ENCODE results near the gene EPHA6.
"Not testable (repeated sequence)": the region's sequence is repeated elsewhere in the genome, so short reads cannot be mapped to it uniquely, and the experiment has no call there.

The EPHA6 gene

DNA sequence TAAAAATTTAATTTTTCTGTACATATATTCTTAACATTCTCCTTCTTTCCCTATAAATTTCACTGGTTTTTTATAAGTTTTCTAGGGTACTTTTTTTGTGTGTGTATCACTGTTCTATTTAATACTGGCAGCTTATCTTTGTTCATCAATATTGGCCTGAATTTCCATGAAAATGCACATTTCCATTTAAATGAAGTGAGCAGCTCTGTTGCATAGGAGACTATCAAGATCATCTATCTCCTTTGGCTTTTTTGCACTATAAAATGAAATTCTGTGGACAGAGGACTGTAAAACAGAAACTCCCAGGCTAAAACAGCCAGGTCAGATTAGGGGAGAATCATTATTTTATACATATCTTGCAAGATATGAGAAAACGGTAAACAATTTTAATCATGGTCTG, 673.2 kb downstream of the EPHA6 start:
- no peak for DNase-seq

DNA sequence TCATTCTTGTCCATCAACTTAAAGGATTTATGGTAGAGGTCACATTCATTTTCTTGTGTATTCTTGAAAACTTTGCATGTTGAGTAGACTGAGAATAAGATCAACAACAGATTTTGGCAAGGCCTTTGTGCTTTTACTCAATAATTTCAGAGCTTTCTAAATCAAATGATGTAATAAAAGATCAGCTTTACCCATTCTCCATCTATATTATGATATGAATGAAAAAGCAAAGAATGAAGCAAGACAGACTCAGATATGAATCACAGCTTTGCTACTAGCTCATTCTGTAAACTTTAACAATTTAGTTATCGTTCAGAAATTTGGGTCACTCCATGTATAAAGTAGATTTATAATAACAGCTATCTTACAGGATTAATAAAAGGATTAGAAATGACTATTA, 674.3 kb downstream of the EPHA6 start:
- no peak for DNase-seq

DNA sequence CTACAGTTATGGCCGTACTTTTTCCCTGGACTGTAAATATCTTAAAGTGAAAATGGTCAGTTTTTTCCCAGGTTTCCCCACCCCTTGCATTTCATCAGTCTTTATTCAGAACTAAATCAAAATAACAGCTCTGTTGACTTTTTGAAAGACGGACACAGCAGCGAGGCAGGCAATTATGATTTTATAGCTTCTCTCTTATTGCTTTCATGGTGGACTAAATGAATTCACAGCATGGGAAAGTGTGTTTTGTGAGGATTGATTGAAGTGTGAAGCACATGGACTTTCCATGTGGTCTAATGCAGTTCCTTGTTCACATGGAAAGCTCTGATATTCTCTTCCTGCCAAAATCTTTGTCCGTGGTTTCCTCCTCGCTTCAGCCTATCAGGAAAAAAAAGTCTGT, 681.5 kb downstream of the EPHA6 start:
- DNase-seq = no peak

DNA sequence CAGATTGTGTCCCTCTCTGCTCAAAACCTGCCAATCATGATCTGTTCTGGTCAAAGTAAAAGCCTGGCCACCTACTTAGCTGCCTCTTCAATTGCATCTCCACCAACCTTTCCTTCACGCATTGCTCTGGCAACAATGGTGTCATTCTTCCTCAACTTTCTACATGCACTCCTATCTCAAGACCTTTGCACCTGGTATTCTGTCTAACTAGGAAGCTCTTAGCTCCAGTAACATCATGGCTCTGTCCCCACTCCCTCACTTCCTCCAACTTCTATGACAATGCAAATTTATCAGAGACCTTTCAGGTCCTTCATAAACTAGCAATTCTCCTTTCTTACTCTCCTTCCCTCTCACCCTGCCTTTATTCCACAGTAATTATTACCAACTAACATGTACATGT, 682.7 kb downstream of the EPHA6 start:
- DNase-seq = no peak

DNA sequence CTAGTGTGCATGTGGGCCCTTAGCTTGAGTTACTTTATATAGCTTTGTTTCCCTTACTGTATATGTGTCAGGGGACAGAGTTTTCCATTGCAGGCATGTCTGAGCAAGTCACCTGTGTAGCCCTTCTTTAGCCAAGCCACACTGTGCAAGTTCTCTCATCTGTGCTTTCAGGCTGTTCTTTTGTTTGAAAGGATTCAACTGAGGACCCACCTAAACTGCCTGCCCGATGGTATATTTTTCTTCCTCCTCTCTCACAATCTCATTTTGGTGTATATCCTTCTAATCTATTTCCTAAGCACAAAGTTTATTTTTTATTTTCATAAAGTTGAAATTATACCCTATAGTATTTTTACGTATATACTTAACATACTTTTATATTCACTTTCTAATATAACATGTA, 690.1 kb downstream of the EPHA6 start:
- no peak for DNase-seq

DNA sequence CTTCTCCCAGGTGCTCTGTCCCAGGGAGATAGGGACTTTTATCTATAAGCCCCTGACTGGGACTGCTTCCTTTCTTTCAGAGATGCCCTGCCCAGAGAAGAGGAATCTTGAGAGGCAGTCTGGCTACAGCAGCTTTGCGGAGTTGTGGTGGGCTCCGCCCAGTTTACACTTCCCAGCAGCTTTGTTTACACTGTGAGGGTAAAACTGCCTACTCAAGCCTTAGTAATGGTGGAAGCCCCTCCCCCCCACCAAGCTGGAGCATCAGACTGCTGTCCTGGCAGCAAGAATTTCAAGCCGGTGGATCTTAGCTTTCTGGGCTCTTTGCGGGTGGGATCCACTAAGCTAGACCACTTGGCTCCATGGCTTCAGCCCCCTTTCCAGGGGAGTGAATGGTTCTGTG, 696.4 kb downstream of the EPHA6 start:
- no peak for DNase-seq

DNA sequence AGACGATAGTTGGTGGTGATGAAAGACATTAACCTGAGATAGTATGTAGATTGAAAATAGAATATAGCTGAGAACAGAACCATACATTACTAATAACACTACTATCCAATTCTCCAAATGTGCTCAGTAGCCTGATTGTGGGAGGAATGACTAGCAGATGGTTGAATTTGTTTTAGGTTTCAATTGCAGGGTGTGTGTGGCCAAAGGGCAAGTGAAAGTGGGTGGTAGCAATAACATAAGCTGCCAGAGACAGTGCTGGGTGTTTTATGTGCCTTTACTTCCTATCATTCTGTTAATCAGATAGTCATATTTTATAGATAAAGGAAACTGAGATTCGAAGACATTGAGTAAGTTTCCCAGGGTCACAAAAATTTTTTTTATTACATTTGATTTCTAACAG, 700.7 kb downstream of the EPHA6 start:
- no peak for DNase-seq

DNA sequence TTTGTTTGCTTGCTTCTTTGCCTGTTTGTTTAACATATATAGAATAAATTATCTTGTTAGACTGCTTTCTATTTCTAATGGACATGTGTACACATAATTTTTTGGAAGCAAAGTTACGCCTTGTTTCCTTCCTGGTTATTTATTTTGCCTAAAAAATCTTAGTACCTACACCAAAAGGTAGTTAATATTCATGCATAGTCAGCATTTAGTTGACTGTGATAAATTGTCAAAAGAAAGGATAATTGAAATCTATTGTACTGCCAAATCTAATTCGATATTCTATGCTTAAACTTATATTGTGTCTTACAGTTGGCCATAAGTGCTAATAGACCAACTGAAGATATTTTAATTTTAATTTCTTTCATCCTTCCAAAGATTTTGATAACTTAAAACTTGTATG, 716.3 kb downstream of the EPHA6 start:
- no peak for DNase-seq

DNA sequence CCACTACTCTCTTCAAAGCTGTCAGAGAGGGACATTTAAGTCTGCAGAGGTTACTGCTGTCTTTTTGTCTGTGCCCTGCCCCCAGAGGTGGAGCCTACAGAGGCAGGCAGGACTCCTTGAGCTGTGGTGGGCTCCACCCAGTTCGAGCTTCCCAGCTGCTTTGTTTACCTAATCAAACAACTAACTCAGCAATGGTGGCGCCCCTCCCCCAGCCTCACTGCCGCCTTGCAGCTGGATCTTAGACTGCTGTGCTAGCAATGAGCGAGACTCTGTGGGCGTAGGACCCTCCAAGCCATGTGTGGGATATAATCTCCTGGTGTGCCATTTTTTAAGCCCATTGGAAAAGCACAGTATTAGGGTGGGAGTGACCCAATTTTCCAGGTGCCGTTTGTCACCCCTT, 733.2 kb downstream of the EPHA6 start:
- DNase-seq = not testable (repeated sequence)

DNA sequence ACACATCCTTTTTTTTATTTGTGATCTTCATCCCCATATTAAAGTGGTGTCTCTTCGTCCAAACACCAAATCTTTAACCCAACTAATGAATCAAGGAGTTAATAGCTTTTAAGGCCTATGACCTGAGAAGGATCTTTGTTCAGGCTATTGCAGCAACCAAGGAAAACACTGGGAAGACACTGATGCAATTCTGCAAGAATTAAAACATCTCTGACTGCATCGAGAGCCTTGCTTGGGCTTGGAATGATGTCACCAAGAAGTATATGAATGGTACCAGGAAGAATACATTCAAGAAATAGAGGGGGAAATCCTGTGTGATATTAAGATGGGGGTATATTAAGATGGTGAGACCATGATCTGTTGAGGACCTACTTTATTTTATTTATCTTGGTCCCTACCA, 736.0 kb downstream of the EPHA6 start:
- no peak for DNase-seq

DNA sequence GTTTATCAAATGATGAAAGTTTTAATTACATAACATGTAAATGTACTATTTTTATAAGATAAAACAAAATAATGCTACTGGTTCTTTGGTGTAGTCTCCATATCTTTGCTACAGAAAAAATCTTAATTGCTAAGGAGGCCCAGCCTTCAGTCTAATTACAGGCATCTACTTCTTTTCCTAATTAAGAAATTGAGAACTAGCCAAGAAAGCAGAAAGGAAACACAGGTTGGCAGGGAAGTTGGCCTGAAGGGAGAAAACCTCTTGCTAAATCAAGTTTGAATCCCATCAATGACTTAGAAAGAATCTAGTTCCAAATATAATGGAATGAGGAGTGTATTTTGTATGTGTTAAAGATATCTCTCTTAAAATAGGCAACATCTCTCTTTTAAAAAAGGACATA, 737.8 kb downstream of the EPHA6 start:
- DNase-seq = no peak

DNA sequence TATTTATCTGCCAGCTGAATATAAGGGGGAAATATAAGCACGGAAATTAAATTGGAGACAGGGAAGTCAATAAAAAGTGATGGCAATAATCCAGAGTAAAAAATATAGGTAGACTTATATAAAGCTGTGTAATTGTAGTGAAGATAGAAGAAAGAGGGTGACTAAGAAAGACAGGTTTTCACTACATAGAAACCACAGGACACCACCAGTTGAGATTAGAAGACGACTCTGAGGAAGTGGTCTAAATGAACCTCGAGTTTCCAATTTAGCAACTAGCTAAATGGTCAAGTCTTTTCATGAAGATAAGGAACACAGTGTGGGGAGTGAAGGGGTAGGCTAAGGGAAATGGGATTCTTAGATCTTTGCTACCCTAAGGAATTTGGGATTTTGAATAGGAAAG, 761.3 kb downstream of the EPHA6 start:
- no peak for DNase-seq

DNA sequence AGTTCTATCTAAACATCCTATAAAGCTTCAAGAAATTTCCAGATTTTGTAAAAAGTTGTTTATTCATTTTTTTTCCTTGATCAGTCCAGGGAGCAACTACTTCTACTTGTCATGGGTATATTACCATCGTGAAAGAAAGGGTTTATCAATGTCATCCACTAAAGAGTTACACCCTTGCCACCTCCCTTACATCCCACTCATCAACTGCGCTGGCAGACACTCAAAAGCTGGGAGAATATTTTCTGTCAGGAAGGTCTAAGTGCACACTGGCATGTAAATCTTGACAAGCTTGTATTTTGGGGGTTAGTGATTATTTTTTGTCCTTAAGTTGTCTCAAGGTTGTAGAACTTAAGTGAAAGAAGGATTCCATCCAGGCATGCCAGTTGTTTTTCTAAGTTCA, 761.8 kb downstream of the EPHA6 start:
- DNase-seq = no peak

DNA sequence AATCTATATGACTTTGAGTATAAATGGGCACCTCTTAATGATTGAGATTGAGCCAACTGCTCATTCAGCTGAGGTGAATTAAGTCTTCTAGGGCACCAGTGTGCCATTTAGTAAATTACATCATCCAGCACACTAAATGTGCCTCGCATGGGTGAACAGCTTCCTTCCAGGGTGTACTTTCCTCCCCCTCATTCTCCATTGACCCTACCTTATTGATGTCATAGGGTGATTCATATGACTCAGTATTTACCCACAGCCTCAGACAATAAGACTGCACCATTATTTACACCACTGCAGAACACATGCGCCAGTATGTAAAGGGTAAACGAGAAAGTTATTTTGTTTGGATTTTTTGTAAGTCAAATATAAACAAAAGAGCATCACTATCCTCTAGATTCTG, 765.0 kb downstream of the EPHA6 start:
- peak; percentile 94 for DNase-seq

DNA sequence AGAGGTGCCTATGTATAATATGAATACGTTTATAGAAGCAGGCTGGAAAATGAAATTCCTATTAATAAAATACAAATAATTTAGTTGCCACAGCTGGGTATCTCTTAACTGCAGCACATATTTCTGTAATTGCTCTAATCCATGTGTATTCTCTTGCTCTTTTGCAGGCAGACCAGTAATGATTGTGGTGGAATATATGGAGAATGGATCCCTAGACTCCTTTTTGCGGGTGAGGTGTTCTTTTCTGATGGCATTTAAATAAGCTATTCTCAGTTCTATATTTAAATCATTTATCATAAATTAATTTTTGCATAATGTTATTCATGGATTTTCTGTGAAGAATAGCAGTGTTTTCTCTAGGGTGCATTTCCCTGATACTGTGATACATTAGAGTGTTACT, 796.2 kb downstream of the EPHA6 start:
- DNase-seq = no peak

DNA sequence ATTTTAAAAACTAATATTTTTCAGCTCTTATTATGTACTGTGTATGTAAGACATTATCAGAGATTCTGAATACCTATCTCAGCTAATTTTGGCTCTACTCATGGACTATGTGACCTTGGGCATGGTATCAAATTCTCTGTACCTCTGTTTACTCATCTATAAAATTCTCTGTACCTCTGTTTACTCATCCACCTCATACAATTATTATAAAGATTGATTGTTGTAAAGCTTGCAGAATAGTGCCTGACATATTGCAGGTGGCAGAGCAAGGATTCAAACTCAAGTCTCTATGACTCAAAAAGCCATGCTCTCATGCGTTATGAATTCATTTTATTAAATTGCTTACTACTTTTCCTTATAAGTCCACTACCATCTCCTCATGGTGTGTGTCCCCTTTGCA, 798.2 kb downstream of the EPHA6 start:
- peak; percentile 9 for DNase-seq

DNA sequence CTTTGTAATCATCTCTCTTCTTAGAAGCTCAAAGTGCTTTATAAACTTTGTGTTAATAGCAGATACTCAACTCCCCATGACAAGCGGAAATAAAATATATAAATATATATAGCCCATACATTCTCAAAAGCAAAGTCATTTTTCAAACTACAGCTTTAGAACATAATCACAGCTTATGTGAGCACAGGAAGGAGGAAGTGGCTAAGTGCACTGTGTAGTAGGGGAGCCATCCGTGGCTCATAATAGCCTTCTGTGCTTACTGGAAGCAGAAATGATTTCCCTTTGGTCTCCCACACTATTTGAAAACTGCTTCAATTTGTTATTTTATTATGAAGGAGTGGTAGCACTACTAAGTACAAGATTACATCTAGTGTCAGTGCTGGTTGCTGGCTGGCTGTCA, 798.7 kb downstream of the EPHA6 start:
- no peak for DNase-seq

DNA sequence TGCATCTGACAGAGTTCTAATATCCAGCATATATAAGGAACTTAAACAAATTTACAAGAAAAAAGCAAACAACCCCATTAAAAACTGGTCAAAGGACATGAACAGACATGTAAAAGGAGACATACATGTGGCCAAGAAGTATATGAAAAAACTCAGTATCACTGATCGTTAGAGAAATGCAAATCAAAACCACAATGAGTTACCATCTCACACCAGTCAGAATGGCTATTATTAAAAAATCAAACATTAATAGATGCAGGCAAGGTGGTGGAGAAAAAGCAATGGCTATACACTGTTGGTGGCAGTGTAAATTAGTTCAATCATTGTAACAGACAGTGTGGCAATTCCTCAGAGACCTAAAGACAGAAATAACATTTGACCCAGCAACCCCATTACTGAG, 806.1 kb downstream of the EPHA6 start:
- not testable (repeated sequence) for DNase-seq

DNA sequence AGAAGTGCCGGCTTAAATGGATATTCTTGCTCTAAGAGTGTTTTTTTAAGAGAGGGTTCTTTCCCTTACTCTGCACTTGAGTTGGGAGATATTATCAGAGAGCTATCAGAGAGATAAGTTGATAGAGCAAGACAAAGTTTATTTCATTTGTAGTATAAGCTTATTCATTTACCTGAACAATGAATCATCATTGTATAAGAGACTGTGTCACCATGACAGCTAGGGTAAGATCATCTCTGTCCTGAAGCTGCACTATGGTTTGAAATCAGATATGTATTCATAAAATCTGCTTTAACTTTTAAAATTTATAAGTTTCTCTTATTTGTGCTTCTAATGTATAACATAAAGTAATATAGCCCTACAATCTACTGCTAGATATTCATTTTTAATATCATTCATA, 822.1 kb downstream of the EPHA6 start:
- no peak for DNase-seq

DNA sequence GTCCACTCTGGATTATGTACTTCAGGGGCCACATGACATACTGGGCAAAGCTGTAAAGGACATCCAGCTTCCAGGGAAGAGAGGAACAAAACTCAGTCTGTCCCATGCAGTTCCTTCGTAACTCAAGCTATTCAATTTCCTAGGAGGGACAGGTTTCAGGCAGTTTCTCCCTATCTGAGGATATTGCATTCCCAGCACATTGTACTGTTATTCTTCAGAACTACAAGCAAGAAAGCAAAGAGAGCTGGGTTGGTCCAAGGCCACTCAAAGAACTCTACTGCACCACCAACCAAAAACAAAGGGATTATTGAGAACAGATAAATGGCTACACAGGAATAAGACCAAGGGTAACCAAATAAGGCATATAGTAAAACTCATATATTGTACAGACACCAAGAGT, 832.5 kb downstream of the EPHA6 start:
- DNase-seq = no peak

DNA sequence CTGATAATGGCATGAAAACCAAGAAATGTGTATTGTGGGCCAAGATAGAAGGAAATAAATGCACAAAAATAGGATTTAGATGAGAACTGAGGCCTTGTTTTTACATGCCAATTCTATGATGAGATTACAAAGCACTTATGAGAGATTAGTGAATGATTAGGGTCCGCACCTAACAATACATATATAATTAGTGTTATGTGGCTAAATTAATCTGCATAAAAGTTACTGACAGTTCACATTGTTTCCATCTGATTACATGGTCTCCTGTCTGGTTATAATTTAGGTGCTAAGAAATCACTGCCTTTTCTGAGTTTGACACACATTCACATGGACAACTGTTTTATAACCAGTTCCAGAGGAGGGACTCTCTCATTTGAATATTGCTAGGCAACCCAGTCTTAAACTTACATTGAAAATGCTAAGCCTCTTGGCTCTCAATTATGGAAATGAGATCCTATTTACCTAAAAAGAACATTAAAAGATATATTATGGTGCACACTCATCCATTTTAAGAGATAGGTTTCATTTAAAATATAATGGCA, 833.1 kb downstream of the EPHA6 start:
- no peak for DNase-seq

DNA sequence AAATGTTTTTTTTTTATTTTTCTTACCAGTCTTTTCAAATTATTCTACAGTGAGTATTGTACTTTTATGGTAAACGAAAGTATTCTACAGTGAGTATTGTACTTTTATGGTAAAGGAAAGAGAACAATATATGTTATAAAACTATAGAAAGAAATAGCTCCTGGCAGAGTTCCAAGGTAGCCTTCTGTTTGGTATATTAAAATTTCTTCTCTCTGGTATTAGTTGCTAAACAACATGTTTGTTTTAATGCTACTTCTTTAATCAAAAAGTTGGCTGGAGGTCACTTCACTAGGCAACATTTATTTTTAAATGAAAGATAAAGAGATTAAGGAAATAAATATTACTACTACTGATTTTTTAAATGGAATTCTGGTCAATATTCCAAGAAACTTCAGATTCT, 841.6 kb downstream of the EPHA6 start:
- no peak for DNase-seq

DNA sequence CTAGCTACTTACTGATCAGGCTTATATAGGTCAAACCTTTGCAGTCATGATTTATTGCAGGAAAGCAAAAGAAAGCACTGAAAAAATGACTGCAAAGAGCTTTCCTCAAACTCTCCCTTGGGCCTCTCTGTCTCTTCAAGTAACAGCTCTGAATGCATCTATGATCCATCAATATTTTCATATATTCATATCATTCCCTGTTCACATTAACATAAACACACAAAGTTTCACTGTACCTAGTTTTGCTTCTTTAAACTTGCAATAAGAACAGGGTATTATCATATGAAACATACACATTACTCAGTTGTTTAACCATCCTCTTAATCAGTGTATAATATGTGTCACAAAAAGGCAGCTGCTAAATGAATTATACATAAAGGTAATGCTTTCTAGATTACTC, 842.2 kb downstream of the EPHA6 start:
- DNase-seq = no peak

DNA sequence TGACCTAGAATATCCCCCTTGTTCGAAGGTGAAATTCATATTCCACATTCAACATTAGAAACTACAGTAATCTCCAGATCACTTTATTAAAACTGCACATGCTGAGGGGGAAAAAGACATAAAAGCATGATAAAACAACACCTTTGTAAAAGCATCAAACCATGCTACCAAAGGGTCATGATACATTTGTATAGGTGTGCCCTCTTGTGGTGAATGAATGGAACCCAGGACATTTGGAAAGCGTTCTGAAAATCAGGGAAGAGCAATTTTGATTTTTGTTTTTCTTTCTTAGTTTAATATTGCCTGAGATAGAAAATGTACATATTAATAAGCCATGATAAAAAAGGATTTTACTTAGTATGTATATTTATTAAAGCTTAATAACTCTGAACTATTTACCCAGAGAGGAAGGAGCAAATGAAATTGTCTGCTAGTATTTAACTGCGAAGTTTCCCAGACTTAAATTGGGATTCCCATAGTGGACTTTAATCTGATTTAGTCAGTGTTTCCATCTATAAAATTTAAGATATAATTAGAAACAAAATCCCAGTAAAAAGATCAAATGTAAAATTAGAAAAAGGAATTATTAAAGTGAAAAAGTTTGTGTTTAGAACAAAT, 844.4 kb downstream of the EPHA6 start:
- peak; percentile 73 for DNase-seq

DNA sequence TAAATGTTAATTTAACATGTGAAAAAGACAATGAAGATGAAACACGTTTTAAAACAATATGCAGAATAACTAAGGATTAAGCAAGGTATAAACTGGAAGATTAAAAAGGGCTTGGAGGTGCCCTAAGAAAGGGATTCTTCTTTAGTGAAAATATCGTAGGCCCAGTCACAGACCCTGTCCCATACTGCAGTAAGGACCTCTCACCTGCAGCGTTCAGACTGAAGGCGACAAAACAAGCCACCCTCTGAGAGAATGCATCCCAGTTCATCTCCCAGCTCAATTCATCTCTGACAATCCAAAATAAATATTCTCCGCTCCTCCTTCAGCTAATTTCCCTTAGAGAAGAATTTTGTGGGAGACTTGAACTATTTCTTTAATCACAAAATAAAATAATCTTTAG, 847.9 kb downstream of the EPHA6 start:
- no peak for DNase-seq

DNA sequence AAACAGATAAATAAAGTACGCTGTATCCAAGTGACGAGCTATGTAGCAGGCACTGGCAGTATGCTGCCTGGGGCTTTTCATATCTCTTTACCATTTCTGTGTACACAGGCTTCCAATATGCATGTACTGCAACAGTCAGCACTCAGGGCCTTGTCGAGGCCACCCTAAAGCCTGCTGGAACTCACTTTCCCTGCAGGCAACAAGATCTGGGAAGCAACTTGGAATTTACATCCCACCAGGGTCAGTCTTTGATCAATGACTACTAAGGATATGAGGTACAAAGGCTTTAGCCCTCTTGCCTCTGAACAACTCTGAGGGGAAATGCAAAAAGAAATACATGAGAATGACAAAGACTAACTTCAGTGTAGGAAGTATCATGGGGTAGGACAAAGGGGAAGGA, 848.4 kb downstream of the EPHA6 start:
- no peak for DNase-seq
